Hematopoietic multipotent progenitor cell treated with erythropoietin and hydrocortisone succinate and interleukin-3 and kit ligand, for 15 days (in vitro differentiated cells): ENCODE results near the gene WDR54.
"Not testable (repeated sequence)": the region's sequence is repeated elsewhere in the genome, so short reads cannot be mapped to it uniquely, and the experiment has no call there.

Experiments used
- DNase-seq: peaks from one replicate; pipeline ENCODE4 v3.0.0-alpha.2; 2015; ENCODE audit warnings: low spot score

WDR54 gene

DNA sequence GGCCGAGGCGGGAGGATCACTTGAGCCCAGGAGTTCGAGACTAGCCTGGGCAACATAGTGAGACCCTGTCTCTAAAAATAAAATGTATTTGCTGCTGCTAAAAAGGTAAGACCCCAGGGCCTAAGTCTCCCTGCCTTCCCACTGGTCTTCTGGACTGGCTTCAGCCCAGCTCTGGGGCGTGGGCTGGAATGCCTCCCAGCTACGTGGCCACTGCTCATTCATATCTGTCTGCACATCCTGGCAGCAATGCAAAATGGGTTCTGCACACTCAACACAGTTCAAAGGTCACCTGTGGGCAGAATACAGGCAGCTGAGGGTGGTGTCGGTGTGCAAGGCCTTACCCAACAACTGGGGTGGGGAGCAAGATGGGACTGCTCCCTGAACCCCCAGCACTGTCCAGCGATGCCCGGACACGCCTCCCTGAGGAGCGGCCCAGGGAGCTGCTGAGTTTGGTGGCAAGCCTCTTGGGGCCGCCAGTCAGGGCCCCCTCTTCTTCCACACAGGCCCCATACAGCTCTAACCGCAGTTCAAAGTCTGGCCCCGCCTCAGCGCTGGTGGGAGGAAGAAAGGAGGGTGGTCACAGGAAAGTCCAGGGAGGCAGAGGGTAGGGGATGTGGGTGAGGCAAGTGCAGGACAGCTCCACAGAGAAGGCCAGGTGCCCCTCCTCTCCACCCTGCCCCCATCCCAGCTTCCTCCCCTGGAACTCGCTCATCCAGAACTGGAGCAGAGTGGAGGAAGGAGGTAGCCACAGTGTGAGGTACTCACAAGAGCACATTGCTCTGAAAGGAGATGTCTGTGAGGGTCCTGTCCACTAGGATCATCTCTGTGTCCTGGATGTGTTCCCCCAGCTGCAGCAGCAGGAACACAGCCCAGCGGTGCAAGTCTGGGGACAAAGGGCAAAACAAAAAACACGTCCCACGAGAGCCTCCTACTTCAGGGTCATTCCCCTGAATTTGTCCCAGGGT lies 8.2 kb downstream of the WDR54 start:
- no peak for DNase-seq

DNA sequence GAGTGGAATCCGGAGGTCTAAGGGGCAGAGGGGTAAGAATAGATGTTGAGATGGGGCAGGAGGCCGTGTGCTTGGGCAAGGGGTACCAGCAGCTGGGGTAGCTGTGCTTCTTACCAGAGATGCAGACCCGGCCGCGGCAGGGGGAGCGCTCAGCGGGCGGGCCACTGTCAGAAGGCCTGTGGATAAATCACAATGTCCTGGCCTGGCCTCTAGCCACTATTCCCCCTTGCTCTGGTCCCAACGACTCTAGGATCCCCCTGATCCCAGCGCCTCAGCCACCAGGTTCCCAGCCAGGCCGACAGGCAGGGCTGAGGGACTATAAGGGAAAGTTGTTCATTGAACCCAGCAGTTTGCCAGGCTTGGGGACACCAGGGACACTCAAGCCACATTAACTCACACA lies 9.0 kb downstream of the WDR54 start:
- DNase-seq: no peak

GRCh38 chr2:74436111-74436805 lies 14.7 kb downstream of the WDR54 start:
- DNase-seq: no peak

DNA sequence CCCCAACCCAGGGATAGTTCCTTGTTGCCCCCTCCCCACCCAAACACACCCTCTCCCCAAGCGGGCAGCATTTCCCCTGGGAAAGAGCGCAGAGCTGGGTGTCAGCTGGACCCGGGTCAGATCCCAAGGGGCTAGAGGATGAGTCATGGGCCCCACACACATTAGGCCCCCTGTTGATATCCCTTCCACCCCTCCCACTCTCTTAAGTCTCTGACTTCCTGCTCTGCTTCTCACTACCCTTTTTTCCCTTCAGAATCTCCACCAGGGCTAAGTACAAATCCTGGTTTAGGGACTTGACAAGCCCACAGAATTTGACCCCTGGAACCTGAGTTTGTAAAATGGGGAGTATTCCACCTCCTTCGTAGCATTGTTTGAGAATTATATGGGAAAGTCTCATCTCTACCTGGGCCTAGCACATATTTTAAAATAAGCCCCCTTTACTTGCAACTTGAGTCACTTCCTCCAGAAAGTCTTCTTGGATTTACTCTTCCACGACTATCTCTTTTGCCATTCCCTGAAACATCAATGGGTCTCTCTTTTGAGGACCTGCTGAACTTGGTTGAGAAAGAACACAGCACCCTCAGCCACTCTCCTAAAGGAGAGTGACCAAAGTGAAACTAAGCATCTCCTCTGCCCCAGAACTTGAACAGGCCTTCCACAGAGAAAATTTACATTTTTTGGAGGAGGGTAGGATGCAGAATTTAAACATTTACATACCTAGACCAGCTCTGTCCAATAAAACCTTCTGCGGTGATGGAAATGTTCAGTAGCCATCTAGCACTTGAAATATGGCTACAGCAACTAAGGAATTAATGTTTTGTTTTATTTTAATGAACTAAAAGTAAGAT lies 15.5 kb downstream of the WDR54 start:
- DNase-seq: no peak

GRCh38 chr2:74438248-74438647 lies 16.7 kb downstream of the WDR54 start:
- DNase-seq: no peak

GRCh38 chr2:74439373-74439772 lies 17.8 kb downstream of the WDR54 start:
- no peak for DNase-seq

GRCh38 chr2:74439803-74440377 lies 18.4 kb downstream of the WDR54 start:
- no peak for DNase-seq

DNA sequence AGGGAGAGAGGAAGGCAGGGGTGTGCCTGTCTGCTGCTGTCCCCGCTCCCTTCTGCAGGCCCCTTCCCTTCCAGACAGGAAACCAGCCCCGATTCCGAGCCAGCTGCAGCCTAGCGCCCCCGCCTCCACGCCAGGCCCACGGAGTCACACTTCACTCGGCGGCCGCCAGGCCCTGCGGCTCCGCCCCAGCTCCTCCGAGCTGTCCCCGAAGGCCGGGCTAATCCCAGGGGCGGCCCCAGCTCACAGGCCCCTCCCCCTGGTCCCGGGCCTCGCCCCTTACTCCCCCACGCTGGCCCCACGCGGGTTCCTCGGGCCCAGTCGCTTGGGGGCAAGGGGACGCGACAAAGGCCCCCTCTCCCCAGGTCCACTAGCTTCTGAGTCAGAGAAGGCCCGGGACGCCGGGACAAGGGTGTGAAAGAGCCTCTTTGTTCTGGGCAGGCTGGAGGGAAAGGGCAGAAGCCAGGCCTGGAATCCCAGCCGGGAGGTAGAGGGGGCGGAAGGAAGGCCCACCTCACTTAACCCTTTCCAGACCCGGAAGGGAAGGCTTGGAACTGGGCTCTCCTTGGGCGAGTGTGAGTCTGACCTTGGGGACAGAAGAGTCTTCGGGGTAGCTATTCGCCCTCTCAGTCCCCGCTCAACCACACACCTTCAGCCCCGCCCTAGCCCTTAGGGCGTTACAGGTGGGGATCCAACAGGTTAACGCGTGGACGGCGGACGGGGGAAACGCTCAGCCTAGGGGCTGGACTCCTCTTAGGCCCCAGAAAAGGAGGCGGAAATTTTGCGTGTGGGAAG lies 19.0 kb downstream of the WDR54 start:
- DNase-seq: no peak

- DNase-seq: no peak
Observed at GRCh38 chr2:74441170-74441689, 19.7 kb downstream of the WDR54 start.

GRCh38 chr2:74441690-74442482 lies 20.4 kb downstream of the WDR54 start, which contains the start of gene RTKN:
Gene RTKN, minus strand, starts transcription at chr2:74441937. Its CDS starts 121 bp downstream, at chr2:74441816.
- DNase-seq: no peak

- not testable (repeated sequence) for DNase-seq
Observed at GRCh38 chr2:74442483-74443297, 21.2 kb downstream of the WDR54 start.

DNA sequence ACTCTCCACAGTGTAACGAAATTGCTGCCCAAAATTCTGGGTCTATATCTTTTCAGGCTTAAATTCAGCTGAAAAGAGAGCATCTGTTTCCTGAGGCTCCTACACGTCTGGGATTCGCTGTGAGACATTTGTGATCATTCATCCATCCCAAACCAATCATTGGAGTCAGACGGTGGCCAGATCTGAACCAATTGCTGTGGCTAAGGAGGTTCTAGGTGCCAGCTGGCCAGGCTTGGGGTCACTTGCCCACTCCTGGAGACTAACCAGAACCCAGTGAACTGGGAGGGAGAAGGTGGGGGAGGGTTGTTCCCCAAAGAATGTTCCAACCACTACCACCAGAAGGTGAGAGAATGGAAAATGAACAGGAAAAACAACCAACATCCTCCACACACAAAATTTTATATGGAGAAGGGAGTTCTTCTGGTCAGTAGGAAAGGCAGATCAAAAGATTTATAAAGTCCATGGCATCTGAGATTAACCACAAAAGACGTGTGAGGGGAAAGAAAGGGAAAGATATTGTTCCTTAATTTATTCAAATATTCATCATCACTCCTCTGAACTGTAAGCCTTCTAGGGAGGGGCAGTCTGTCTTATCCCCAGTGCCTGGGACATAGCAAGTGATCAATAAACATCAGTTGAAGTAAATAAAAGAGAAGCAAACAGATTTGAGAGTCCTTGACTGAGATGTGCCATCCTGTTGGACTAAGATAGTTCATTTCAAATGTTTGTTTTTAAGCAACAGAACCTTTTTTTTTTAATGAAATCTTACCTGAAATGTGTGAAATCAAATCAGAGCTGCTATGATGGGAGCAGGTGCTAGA lies 23.2 kb downstream of the WDR54 start:
- DNase-seq: no peak

DNA sequence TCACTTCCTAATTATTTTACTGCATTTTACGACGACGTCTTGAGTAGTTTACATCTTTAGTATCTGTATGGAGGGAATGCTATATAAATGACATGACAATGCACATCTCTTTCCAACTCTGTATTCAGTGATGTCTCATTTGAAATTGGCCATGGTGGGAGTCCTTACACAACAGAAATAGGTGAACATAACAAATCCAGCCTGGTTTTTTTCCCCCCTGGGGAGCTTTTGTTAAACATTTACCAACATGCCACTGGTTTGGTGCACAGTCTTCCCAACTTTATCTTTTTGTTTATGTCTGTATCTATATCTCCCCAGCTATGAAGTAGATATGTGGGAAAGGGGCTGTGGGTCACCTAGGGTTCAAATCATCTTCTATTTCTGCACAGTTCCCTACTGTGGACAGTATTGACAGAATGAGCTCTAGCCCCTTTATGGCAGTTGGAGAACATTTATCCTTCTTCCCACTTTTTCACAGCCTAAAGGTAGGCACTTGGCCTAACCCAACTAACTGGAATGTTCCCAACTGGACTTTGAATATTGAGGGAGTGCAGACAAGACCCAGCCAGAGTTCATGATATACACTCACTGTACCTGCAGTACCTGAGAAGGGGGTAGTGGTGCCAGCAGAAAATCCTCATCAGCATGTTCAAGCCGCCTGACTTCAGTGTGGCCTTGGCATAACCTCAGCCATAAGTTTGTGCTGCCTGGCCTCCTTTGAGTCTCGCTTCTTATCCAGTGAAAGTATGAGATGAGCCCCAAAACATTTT lies 25.9 kb downstream of the WDR54 start:
- DNase-seq: no peak

DNA sequence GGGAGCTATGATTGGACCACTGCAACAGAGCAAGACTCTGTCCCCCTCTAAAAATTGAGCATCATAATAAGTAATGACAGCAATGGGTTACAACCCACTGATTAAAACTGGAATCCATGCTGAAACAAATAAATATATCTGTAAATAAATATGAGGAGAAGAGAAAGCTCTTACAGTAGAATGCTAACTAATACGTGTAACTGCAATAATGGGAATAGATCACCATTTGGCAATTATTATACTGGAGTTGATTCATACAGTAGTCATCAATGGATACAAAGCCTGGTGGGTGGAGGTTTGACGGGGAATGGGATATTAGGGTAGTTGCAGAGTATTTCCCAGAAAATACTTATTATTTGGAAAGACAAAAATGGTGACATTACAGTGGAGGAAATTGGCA lies 27.2 kb downstream of the WDR54 start:
- no peak for DNase-seq

DNA sequence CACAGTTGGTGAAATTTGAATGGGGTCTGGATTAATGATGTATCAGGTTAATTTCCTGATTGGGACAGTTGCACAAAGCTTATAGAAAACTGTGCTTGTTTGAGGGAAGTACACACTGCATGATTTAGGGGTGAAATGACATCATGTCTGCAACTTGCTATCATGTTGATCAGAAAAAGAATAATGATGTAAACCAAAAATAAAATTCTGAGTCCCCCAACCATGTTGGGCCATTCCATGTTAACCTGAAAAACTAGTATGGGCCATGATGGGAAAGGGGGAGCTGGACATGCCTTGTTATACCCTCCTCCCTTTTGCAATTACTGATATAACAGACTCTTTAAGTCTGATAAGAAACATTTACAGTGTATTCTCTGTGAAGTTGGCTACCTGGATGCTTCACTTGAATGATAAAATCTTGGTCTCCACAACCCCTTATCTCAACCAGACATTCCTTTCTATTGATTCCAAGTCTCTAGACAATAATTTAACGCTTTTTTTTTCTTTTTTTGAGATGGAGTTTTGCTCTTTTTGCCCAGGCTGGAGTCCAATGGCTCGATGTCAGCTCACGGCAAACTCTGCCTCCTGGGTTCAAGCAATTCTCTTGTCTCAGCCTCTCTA lies 29.1 kb downstream of the WDR54 start:
- no peak for DNase-seq

- DNase-seq: peak; percentile 98
Observed at GRCh38 chr2:74454654-74455511, 33.4 kb downstream of the WDR54 start, which contains the start of gene INO80B. Gene INO80B, plus strand, starts transcription at chr2:74455087. Its CDS starts 30 bp downstream, at chr2:74455117.
